T-helper 2 cell treated with Interferon-gamma antibody and Interleukin-4, amounts not matched to agents 5 μg/mL and 100 μg/mL, for 36 hours (primary cell): ENCODE measurements around the gene CEP68.
A peak's percentile ranks its signal among the peaks of the same experiment; 100 is the strongest.
"Not testable (repeated sequence)": the region's sequence is repeated elsewhere in the genome, so short reads cannot be mapped to it uniquely, and the experiment has no call there.

Experiments
- DNase-seq: peaks from one replicate; pipeline ENCODE4 v3.0.0; 2021; ENCODE audit warnings: low spot score
- H3K27ac Mint-ChIP-seq: one replicate; pipeline ENCODE4 v1.8.0; 2021; ENCODE audit warnings: mild to moderate bottlenecking, mixed read lengths
- H3K27me3 Mint-ChIP-seq: one replicate; pipeline ENCODE4 v1.8.0; 2021; ENCODE audit warnings: low read depth, mixed read lengths
- H3K36me3 Mint-ChIP-seq: one replicate; pipeline ENCODE4 v1.8.0; 2021; ENCODE audit warnings: low read depth, mixed read lengths
- H3K4me1 Mint-ChIP-seq: one replicate; pipeline ENCODE4 v1.8.0; 2021; ENCODE audit warnings: low read depth, mixed read lengths
- H3K4me3 Mint-ChIP-seq: one replicate; pipeline ENCODE4 v1.8.0; 2022; ENCODE audit warnings: mild to moderate bottlenecking, moderate library complexity, mixed read lengths
- H3K9me3 Mint-ChIP-seq: one replicate; pipeline ENCODE4 v1.8.0; 2021; ENCODE audit warnings: mixed read lengths

The CEP68 gene

DNA sequence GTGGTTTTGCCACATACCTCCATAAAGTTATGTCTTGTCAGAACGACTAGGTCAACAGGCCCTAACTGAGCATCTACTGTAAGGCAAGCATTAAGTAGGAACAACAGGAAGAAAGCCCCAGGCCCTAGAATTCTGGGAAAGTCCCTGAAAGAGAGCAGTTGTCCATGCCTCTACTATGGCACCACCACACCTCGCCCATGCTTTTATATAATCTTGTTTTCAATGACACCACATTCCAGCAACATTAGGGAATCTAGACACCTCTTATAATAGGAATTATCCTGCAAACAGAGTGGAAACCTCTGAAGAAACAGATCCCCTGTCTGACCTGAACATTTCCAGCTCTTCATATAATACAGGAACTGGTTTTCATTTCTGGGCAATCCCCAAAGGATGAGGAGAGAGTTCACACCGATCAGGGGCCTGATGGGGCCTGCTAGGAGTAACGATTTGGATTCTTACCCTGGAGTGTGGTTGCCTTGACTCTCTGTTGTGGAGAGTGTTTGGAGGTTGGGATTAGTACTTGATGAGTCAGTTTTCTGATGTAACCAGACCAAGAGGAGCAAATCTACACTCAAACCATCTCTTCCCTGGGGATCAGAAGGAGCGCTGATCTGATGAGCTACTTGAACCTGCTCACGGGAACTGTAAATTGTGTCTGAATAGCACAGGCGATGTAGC, 31.9 kb upstream of the CEP68 start:
- DNase-seq = no peak
- no peak overlapping the region for H3K27ac Mint-ChIP-seq
- no peaks in the 10 kb centered on the region for H3K27me3 Mint-ChIP-seq
- peaks cover 3% of the 10 kb centered on the region for H3K4me1 Mint-ChIP-seq
- H3K36me3 Mint-ChIP-seq = peaks cover 29% of the 10 kb centered on the region
- H3K9me3 Mint-ChIP-seq = no peaks in the 10 kb centered on the region
- no peak overlapping the region for H3K4me3 Mint-ChIP-seq

- Mint-ChIP-seq H3K4me3 (no peak overlapping the region), H3K9me3 (no peaks in the 10 kb centered on the region), H3K27me3 (no peaks in the 10 kb centered on the region), H3K27ac (no peak overlapping the region), H3K4me1 (peaks cover 5% of the 10 kb centered on the region), H3K36me3 (peaks cover 24% of the 10 kb centered on the region)
- no peak for DNase-seq
Measured at GRCh38 chr2:65025453-65026123, 30.6 kb upstream of the CEP68 start.

DNA sequence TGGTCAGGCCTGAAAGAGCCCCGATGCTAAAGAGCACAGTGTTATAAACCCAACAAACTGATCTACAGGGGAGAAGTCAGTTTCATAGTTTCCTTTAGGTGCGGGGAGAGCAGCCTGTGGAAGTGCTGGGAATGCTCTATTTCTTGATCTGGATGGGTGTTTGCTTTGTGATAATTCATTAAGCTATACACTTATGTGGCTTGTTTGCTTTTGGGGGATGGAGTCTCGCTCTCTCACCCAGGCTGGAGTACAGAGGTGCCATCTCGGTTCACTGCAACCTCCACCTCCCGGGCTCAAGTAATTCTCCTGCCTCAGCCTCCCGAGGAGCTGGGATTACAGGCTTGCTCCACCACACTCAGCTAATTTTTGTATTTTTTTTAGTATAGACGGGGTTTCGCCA, 30.1 kb upstream of the CEP68 start:
- Mint-ChIP-seq H3K4me3 (no peak overlapping the region), H3K4me1 (peaks cover 11% of the 10 kb centered on the region), H3K9me3 (no peaks in the 10 kb centered on the region), H3K36me3 (peaks cover 22% of the 10 kb centered on the region), H3K27me3 (no peaks in the 10 kb centered on the region), H3K27ac (no peak overlapping the region)
- DNase-seq = no peak

GRCh38 chr2:65026704-65027464, 29.3 kb upstream of the CEP68 start:
- no peaks in the 10 kb centered on the region for H3K9me3 Mint-ChIP-seq

GRCh38 chr2:65027616-65028244, 28.5 kb upstream of the CEP68 start:
- Mint-ChIP-seq H3K27me3 (no peaks in the 10 kb centered on the region), H3K4me3 (no peak overlapping the region), H3K9me3 (no peaks in the 10 kb centered on the region), H3K36me3 (peaks cover 9% of the 10 kb centered on the region), H3K27ac (no peak overlapping the region), H3K4me1 (peaks cover 26% of the 10 kb centered on the region)
- no peak for DNase-seq

More at GRCh38 chr2:65026704-65027464, 29.3 kb upstream of the CEP68 start:
- Mint-ChIP-seq H3K4me1 (peaks cover 18% of the 10 kb centered on the region), H3K4me3 (no peak overlapping the region), H3K27ac (no peak overlapping the region), H3K36me3 (peaks cover 17% of the 10 kb centered on the region), H3K27me3 (no peaks in the 10 kb centered on the region)
- no peak for DNase-seq

GRCh38 chr2:65030476-65031332, 25.5 kb upstream of the CEP68 start:
- Mint-ChIP-seq H3K4me1 (peaks cover 25% of the 10 kb centered on the region), H3K36me3 (peaks cover 3% of the 10 kb centered on the region), H3K27ac (peak overlapping the region; percentile 52), H3K4me3 (peak overlapping the region; percentile 7), H3K27me3 (no peaks in the 10 kb centered on the region), H3K9me3 (no peaks in the 10 kb centered on the region)
- DNase-seq = no peak

GRCh38 chr2:65031341-65032018, 24.7 kb upstream of the CEP68 start:
- Mint-ChIP-seq H3K36me3 (no peaks in the 10 kb centered on the region), H3K27ac (peak overlapping the region; percentile 59), H3K9me3 (no peaks in the 10 kb centered on the region), H3K27me3 (no peaks in the 10 kb centered on the region), H3K4me1 (peaks cover 22% of the 10 kb centered on the region), H3K4me3 (peak overlapping the region; percentile 43)
- DNase-seq = no peak

GRCh38 chr2:65032019-65032975, 23.9 kb upstream of the CEP68 start:
- peak overlapping the region; percentile 59 for H3K27ac Mint-ChIP-seq
- H3K27me3 Mint-ChIP-seq = no peaks in the 10 kb centered on the region
- peak overlapping the region; percentile 43 for H3K4me3 Mint-ChIP-seq
- no peaks in the 10 kb centered on the region for H3K9me3 Mint-ChIP-seq
- H3K36me3 Mint-ChIP-seq = no peaks in the 10 kb centered on the region
- no peak for DNase-seq
- peaks cover 22% of the 10 kb centered on the region for H3K4me1 Mint-ChIP-seq

DNA sequence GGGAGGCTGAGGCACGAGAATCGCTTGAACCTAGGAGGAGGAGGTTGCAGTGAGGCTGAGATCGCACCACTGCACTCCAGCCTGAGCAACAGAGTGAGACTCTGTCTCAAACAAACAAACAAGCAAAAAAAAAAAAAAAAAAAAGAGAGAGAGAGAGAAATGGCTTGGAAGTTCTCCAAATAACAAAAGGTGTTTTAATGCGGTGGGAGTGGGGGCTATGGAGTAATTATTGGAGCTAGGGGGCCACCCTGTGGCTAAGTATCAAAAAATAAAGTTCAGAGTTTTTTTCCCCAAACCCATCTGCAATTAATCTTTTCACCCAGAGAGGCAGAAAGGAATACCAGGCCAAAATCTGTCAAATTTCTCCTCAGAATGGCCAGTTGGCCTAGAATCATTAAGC, 23.0 kb upstream of the CEP68 start:
- no peak for DNase-seq
- Mint-ChIP-seq H3K36me3 (no peaks in the 10 kb centered on the region), H3K4me1 (peaks cover 22% of the 10 kb centered on the region), H3K27ac (no peak overlapping the region), H3K4me3 (no peak overlapping the region), H3K9me3 (no peaks in the 10 kb centered on the region), H3K27me3 (no peaks in the 10 kb centered on the region)

GRCh38 chr2:65033667-65034066, 22.5 kb upstream of the CEP68 start:
- peaks cover 22% of the 10 kb centered on the region for H3K4me1 Mint-ChIP-seq

DNA sequence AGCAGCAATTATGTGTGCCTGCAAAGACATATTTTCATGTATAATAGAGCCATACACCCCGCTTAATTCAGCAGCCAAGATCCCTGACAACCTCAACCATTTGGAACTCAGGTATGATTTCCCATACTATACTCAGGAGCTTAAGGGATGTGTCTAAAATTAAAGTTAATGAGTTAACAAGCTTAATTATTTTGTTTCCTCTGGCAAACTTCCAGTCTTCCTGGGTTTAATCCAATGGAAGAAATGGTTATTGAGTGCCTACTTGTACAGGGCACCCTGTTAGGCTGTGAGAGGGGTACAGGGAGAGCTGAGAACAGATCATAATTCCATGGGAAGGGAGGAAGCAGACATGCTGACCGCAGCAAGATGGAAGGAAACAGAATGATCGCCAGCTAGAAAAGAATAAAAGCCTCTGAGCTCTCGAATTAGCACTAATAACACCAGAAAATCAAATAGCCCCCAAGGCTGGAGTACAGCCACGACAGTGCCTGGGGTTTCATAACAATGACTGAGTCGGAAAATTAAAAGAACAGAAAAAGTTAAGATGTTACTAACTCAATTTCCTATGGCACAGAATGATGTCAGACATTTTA, 20.8 kb upstream of the CEP68 start:
- Mint-ChIP-seq H3K27ac (no peak overlapping the region), H3K4me1 (peaks cover 30% of the 10 kb centered on the region), H3K9me3 (no peaks in the 10 kb centered on the region), H3K27me3 (no peaks in the 10 kb centered on the region), H3K4me3 (no peak overlapping the region), H3K36me3 (no peaks in the 10 kb centered on the region)
- DNase-seq = no peak

More at GRCh38 chr2:65033667-65034066, 22.5 kb upstream of the CEP68 start:
- H3K27me3 Mint-ChIP-seq, H3K36me3 Mint-ChIP-seq, H3K27ac Mint-ChIP-seq, DNase-seq, H3K4me3 Mint-ChIP-seq, H3K9me3 Mint-ChIP-seq: not testable (repeated sequence)

DNA sequence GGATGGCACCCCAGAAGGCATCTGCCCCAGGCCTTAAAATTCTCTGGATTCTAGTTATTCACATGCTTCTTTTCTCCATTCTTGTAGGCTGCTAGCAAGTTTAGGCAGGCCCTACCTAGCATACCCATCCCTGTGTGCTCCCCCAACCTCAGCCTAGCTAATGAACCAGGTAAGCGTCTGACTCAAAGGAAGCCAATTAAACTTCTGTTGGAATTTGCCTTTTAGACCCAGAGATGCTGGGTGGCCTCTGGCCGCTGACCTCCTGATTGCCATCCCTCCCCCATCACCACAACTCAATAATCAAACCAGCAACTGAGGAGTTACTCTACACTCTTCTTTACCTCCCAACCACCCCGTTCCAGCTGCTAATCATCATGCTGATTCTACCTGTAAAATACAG, 19.0 kb upstream of the CEP68 start:
- H3K27ac Mint-ChIP-seq = no peak overlapping the region
- H3K36me3 Mint-ChIP-seq = peaks cover 2% of the 10 kb centered on the region
- no peaks in the 10 kb centered on the region for H3K9me3 Mint-ChIP-seq
- no peak for DNase-seq
- H3K27me3 Mint-ChIP-seq = no peaks in the 10 kb centered on the region
- peaks cover 16% of the 10 kb centered on the region for H3K4me1 Mint-ChIP-seq
- no peak overlapping the region for H3K4me3 Mint-ChIP-seq
